ENCODE results near the gene LNX2.
A peak's percentile ranks its signal among the peaks of the same experiment; 100 is the strongest.
"Not testable (repeated sequence)": the region's sequence is repeated elsewhere in the genome, so short reads cannot be mapped to it uniquely, and the experiment has no call there.

LNX2 gene

DNA sequence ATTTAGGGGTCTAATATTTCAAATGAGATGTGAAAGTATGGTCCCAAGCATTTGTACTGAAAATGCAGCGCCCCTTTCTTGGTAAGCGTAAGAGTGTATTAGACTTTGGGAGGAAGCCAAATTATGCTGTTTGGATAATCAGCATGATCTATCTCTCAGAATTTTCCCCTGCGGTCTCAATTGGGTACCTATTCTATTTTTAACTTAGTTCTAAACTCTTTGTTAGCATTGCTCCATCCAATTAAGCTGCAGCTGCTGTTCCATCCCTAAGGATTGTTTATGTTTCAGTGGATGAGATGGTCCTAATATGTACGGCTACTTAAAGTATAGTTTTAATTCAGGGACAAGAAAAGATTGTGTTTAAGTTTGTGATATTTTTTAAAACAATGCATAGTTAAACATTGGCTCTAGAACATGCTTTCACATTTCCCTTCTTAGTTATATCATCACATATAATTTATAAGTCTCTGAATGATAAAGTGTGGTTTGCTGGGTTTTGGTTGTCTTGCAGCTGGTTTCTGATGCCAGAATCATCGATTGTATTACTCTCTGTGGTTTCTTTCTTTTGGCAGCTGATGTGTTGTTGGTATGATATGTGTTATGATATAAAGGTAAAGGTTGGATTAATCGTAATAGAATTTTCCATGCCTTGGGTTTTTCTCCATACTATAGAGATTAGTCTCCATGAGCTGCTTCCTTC lies 16.4 kb upstream of the LNX2 start:
- DNase-seq = no peak

DNA sequence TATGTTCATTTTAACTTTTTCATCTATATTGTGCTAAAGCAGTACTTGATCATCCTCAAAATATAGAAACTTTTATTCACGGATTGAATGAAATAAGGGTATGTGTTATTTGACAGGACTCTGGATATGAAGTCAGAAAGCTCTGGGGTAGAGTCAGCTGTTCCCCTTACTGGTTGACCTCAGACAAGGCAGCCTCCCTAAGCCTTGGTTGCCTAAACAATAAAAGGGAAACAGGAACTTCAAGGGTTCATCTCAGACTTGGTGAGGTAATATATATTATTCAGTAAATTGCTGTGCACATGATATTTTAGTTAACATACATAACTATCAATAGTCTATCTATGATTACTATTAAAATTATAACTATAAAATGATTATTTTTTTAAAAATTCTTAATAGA lies 14.9 kb upstream of the LNX2 start:
- no peak for DNase-seq

DNA sequence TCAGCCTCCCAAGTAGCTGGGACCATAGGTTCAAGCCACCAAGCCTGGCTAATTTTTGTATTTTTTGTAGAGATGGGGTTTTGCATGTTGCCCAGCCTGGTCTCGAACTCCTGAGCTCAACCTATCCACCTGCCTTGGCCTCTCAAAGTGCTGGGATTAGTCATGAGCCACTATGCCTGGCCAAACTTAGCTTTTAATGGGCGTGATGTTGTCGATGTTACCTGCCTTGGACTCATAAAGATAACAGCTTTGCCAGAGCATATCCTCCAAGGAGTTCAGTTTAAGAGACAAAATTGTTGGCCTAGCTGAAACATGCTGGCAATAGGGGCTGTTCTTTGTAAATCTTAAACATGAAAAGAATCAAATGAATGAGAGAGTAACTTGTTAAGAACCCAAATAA lies 14.5 kb upstream of the LNX2 start:
- no peak for DNase-seq

DNA sequence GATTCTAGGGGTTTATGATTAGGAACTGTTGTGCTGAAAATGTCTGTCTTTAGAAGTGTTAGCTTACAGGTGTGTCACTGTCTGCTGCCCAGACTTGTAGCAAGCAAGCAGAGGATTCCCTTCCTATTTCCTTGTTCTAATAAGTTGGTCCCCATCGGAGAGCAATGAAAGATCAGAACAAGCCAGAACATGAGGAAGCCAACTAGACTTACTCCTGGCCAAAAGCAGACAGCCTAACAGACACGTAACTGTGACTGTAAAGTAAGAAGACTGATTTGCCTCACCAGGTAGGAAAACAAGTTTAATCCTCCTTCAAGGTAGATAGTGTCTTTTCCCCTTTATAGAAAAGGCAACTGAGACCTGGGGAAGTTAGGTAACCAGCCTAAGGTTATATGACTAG lies 13.9 kb upstream of the LNX2 start:
- DNase-seq = no peak

DNA sequence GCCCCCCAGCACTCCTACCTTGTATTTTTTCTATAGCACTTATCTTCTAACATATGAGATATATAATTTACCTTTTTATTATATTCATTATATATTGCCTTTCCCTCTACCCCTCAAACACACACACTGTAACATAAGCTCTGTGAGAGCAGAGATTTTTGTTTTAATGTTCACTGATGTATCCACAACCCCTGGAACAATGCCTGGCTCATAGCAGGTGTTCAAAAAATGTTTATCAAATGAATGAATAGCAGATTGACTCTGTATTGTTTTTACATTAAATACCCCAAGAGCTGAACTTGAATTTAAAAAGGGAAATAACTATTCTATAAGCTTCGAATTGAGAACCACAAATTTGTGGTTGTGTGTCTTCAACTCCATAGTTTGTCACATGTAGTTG lies 12.3 kb upstream of the LNX2 start:
- DNase-seq = no peak

DNA sequence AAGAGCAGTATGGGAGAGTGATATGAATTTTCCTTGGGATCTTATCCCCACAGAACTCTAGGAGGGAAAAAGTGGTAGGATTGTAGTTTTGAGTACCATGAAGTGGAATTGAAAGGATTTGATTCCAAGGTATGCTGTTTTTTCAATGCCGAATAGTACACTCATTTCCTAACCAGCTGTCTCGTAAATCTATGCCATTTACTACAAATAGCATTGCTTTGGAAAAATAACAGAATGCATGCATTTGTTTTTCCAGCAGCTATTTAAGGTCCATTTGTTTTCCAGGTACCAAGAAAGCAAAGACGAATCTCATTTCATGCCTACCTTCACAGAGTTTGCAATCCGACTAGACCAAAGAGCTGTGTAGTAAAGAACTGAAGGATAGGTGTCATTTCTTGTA lies 11.9 kb upstream of the LNX2 start:
- no peak for DNase-seq

DNA sequence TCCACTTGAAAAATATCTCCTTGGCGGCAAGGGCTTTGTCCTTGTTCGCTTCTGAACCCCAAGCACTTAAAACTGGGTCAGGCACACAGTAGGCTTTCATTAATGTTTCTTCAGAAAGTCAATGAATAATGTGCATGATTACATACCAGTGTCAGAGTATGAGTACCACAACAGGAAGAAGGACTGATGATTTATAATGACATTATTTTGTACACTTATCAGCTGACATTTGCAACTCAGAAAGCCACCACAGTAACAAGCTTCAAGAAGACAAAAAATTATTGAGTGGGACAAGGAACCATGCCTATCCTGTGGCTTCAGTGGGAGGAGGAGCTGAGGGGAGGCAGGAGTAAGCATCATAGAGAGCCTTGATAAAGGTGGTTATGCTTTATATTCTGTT lies 11.3 kb upstream of the LNX2 start:
- DNase-seq = no peak

DNA sequence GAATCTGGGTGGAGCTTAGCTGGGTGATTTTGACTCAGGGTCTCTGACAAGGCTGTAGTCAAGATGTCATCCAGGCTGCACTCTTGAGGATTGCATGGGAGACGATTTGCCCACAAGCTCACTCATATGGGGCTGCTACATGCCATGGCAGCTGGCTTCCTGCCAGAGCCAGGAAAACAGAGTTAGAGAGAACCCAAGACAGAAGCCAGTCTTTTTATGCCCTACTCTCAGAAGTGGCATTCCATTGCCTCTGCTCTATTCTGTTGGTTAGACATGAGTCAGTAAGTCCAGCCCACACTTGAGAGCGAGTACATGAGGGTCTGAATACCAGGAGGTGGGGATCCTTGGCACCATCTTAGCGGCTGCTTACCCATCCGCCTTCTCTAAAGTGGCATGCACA lies 10.8 kb upstream of the LNX2 start:
- DNase-seq = no peak

DNA sequence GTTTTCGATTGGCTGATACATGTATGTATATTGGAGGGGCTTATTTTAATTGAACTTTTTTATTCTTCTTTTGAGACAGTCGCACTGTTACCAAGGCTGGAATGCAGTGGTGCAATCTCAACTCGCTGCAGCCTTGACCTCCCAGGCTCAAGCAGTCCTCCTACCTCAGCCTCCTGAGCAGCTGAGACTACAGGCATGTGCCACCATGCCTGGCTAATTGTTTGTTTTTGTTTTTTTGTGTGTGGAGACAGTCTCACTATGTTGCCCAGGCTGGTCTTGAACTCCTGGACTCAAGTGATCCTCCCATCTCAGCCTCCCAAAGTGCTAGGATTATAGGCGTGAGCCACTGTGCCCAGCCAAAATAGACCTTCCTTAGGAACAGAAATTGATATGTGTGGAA lies 8.4 kb upstream of the LNX2 start:
- not testable (repeated sequence) for DNase-seq

DNA sequence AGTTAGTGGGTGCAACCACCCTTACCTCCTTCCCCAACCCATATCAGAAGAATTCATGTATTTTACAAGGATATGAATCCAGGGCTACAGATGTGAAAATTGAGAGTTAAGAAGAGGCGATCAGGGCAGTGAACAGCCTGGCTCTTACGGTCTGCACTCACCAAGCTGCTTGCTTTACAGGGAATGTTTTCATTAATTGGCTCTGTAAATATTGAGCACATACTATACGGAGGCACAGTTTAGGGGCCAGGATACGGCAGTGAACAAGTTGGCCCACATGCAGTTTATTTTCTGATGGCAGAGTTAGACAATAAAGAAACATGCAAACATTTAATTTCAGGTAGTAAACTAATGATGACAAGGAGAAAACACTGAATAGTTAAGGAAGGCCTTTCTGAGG lies 7.8 kb upstream of the LNX2 start:
- DNase-seq = no peak

DNA sequence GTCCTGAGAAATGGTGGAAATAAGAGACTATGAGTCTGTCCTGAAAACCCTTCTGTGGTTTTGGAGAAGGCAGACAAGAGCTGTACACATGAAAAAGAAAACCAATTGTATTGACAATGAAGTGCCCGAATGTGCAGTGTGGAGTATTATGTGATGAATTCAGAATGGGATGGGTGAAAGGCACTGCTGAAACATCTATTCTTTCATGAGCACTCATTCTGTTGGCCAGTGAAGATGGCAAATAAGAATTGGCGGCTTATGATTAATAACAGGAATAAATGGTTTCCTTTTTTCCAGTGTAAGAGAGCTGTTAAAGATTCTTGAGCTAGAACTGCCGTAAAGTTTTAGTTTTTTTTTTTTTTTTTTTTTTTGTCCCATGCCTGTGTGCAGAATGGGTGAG lies 7.1 kb upstream of the LNX2 start:
- no peak for DNase-seq

DNA sequence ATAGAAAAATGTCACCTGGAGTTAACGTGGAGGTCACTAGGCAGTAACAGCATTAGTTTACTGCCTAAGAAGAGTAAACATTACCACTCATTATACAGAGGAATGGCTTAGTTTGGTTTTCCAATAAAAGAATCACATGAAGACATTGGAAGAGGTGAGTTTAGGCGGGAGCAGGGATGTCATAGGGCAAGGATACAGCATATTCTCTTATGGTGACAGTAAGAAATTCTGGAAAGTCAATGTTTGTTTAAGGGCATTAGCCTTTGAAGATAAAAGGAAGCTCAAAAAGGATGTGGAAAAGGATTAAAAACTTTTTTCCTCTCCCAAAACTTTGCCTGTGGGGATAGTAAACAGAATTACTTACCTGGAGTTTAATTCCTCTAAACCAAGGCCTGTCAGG lies 5.5 kb upstream of the LNX2 start:
- no peak for DNase-seq

DNA sequence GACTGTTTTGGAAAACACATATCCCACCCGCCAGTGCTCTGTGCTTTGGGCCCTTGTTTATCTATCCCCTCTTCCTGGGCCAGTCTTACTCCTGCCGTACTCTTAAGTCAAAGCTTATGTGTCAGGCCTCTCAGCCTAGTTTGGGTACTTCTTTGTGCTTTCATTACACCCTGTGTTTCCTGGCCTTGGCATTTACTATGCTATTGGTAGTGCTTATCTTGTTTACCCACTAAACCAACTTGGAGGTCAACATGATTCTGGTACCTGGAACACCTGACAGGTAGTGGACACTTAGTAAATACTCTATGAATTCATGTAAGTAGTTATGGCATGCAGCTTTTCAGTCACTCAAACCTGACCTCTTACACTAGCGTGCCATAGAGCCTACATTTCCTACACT lies 3.7 kb upstream of the LNX2 start:
- DNase-seq = no peak

DNA sequence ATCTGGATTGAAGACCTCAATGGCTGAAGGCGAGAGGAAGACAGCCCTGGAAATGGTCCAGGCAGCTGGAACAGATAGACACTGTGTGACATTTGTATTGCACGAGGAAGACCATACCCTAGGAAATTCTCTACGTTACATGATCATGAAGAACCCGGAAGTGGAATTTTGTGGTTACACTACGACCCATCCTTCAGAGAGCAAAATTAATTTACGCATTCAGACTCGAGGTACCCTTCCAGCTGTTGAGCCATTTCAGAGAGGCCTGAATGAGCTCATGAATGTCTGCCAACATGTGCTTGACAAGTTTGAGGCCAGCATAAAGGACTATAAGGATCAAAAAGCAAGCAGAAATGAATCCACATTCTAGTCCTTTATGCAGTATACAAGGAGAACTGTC lies 2.6 kb upstream of the LNX2 start:
- no peak for DNase-seq

DNA sequence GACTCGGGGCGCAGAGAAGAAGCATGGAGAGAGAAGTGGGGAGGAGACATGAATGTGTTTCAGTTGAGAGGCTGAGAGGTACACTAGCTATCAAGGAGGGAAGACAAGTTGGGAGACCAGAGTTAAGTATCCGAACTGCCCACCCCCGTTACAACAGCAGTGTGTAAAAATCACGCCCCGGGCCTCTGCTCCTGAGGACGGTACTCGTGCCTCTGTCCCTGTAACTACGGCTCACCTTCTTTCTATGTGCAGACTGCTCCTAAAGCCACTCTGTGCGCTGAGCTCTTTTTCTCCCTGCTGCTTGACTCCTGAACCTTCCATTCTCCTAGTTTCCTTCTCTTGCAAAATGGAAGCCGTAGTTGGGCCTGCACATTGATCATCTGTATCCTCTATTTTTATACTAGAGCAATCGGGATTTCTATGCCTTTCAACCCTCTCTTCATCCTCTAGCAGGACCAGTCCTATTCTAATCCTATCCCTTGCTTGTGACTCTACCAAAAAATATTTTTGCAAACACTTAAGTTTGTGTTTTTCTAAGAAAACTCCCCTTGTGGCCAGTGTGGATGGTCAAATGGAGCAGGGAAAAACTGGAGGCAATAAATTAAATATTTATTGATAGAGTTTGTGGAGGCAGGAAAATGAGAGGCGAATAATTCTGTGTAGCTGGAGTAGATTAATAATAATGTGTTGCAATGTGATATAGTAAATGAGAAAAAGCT lies 1.9 kb upstream of the LNX2 start:
- no peak for DNase-seq

DNA sequence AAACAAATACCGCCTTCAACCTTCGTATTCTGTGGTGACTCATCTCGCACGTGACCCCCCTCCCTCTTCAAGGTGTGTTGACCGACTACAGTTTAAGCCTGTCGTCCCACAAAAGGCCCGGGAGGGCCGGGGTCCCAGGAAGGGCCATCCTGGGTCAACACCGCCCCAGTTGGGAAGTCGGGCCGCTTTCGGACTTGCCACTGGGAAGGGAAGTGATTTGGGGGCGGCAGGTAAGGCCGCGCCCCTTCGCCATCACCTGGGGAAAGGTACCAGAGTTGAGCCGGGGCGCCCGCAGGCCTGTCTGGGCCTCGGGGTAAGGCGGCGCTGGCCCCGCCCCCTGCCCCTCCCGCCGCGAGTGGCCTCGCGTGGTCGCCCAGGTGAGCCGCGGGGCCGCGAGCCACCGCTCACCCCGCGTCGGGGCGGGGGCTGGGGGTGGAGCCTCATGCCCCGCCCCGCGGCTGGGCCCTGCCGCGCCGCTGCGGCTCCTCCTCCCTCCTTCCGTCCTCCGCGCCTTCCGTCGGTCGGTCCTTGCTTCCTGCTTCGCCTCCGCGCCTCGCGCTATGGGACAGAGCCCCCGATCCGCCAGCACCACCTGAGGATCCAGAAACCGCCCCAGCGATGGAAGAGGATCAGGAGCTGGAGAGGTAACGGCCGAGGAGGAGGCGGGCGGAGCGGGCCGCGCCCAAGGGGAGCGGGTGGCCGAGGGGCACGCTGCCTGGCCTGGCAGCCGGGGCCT lies 1.2 kb upstream of the LNX2 start, which contains the start of gene POLR1D:
Gene POLR1D, plus strand, starts transcription at position 527 of the 736 bp plus-strand sequence. Its CDS starts 92 bp downstream, at position 619.
- peak; percentile 91 for DNase-seq

DNA sequence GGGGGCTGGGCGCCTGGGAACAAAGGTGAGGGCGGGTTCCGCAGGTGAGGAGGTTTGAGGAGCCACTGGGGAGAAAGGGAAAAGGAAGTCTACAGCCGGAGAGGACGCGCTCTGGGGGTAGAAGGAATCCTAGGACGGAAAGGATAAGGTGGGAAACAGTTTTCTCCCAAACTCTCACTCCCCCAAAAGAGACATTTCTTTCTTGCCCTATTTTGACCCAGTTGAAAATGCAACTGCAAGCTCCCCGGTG lies 712 bp upstream of the LNX2 start:
- peak; percentile 43 for DNase-seq

DNA sequence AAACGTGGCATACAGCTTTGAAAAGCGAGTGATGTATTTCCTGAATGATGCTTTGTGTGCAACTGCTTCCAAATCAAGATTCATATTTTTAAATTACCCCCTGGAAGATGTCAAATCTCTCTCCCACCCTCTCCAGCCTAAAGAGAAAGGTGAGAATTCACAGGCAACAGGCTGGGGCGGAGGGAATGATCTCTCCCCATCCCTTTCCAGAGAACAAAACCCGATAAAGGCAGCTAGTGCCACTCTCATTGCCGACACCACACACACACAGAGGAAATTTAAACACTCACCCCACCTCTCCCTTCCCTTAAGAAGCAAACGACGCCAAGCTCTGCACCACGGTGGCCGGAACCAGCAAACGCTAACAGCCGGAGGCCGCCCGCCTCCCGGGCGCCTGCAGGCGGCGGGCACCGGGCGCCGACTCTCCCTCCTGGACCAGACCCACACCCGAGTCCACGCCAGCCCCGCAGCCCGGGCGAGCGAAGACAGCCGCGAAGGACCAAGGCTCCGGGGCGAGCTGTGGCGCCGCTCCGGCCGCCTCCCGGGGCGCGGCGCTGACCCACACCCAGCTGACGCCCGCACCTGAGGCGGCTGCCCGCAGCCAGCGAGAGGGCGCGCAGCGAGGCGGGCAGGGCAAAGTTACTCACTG lies 477 bp downstream of the LNX2 start:
- peak; percentile 55 for DNase-seq

DNA sequence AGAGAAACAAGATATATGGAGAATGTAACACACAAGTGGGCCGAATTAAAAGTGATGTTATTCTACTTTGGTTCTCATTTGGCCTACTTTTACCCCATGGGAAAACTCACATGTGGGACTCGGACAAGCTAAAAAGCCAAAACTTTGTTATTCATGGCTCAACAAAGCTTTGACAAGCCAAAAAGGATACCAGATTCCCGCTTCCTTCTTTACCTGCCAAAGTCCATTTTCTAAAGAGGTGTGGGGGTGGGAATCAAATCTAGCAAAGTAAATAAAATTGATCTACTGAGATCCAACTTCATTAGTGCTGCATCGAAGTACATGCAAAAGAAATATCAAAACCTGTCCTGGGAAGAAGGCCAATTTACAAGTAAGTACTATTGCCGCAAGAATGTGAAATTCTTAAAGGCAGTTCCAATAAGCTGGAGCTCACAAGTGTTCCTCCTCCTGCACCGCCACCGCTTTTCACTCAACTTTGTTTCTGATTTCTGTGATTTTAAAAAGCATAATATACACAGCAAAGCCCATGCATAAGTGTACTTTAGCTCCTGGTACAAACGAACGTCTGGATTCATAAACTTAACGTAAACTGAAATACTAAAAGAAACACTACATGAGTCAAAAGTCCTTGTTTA lies 1.1 kb downstream of the LNX2 start:
- DNase-seq = no peak

DNA sequence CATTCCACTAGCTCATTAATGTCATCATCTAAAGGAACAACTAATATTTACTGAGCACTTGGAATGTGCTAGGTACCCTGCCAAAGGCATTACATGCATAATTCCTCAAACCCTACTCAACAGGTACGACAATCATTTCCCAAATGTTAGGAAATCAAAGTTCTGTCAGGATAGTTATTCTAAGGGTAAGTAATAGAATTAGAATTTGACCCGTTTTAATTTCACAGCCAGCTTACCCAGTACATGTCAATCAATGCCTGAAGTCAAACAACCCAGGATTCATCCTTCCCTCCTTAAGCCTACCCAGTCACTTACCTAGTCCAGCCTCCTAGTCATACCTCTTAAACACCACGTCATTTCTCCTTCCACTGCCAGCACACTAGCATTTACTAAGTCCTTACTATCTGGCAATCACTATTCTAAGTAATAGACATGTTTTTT lies 2.4 kb downstream of the LNX2 start:
- DNase-seq = no peak

DNA sequence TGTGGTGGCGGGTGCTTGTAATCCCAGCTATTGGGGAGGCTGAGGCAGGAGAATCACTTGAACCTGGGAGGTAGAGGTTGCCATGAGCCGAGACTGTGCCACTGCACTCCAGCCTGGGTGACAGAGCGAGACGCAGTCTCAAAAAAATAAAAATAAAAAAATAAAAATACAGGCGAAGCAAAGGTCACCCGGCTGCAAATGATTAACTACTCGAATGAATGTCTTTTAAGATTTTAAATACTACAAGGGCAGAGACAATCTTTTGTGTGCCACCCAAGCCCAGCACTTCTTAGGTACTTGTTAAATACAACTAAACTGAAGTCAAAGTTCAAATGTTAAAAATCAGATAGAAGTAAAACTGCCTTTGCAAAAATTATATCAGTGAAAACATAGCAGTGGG lies 6.7 kb downstream of the LNX2 start:
- DNase-seq = no peak

DNA sequence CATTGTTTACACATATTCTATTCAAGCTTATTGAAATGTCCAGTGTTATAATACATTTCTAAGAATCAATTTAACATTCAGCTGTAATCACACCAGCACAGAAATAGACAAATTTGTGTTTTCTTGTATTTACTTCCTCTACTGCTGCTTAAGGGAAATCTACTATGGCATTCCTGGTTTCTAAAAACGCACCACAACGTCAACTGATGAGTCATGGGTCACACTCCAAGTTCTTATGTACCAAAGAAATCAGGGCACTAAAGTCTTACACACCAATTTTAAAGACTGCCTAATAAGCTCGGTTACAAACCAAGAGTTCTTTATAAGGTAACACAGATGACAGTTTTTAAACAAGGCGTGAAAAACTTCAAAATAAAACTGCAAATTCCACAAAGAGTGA lies 13.2 kb downstream of the LNX2 start:
- DNase-seq = no peak

DNA sequence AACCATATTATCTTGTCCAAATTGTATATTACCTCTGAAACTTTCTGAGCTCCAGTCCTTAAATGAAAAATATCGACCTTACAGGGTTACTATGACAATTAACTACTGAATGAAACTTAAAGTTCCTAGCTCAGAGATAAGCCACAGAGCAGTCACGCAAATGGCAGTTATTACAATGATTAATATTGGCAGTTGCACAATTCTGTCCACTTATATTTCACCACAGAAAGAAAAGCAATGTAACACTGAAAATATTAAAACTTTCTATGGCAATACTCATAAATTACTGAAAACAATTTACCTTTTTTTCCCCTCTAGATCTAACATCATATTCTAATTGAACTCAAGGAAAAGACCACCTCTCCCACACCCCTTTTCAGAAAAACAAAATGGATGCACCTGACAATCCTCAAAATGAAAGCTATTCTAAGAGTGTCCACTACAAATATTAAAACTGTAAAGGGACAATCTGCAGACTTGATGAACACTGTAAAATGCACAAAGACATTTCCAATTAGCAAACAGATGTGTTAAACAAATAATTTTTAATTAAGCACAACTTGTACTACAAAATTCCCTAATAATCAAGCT lies 14.6 kb downstream of the LNX2 start:
- no peak for DNase-seq

Measured in CD4-positive, alpha-beta T cell treated with Interleukin-6 for 4 hours (primary cell).